ENCODE results near the gene GBX1. TPM values are rescaled to one million over a fixed set of nuclear protein-coding genes. Genes with fewer than 3 reads are reported as not detected.

Gene GBX1
- total RNA-seq, 1 donor from 2014 or later: not detected

GRCh38 chr7:151168003-151168786 is 701 bp upstream of the GBX1 start:
- Histone ChIP-seq H3K36me3 (ENCODE audit: control insufficient read depth, insufficient read depth, low read length) (no peaks in the 10 kb centered on the region), H3K4me3 (ENCODE audit: low read depth, low read length) (peak overlapping the region; percentile 16), H3K27me3 (ENCODE audit: control insufficient read depth, insufficient read depth, low read length) (peaks cover 61% of the 10 kb centered on the region)
- peak; percentile 56 for TF ChIP-seq CTCF (IDR thresholded peaks at IDR 0.05; ENCODE audit: insufficient read depth, low read length, poor library complexity, severe bottlenecking)
- no peak for DNase-seq (ENCODE audit: low read depth)

- Histone ChIP-seq H3K36me3 (ENCODE audit: control insufficient read depth, insufficient read depth, low read length) (no peaks in the 10 kb centered on the region), H3K27me3 (ENCODE audit: control insufficient read depth, insufficient read depth, low read length) (peaks cover 56% of the 10 kb centered on the region), H3K4me3 (ENCODE audit: low read depth, low read length) (no peak overlapping the region)
- no peak for TF ChIP-seq CTCF (IDR thresholded peaks at IDR 0.05; ENCODE audit: insufficient read depth, low read length, poor library complexity, severe bottlenecking)
- no peak for DNase-seq (ENCODE audit: low read depth)
These were observed 781 bp downstream of the GBX1 start for GRCh38 chr7:151166629-151167196.

GRCh38 chr7:151161757-151162156 is 5.7 kb downstream of the GBX1 start:
- Histone ChIP-seq H3K27me3 (ENCODE audit: control insufficient read depth, insufficient read depth, low read length) (peaks cover 23% of the 10 kb centered on the region), H3K4me3 (ENCODE audit: low read depth, low read length) (no peak overlapping the region)

GRCh38 chr7:151157645-151158329 is 9.7 kb downstream of the GBX1 start:
- DNase-seq (ENCODE audit: low read depth): no peak
- TF ChIP-seq CTCF (IDR thresholded peaks at IDR 0.05; ENCODE audit: insufficient read depth, low read length, poor library complexity, severe bottlenecking): no peak
- Histone ChIP-seq H3K27me3 (ENCODE audit: control insufficient read depth, insufficient read depth, low read length) (peaks cover 5% of the 10 kb centered on the region), H3K4me3 (ENCODE audit: low read depth, low read length) (no peak overlapping the region), H3K36me3 (ENCODE audit: control insufficient read depth, insufficient read depth, low read length) (no peaks in the 10 kb centered on the region)

More at GRCh38 chr7:151161757-151162156, 5.7 kb downstream of the GBX1 start:
- no peak for DNase-seq (ENCODE audit: low read depth)
- H3K36me3 ChIP-seq (ENCODE audit: control insufficient read depth, insufficient read depth, low read length): no peaks in the 10 kb centered on the region
- TF ChIP-seq CTCF (IDR thresholded peaks at IDR 0.05; ENCODE audit: insufficient read depth, low read length, poor library complexity, severe bottlenecking): no peak

GRCh38 chr7:151152643-151153513 is 14.6 kb downstream of the GBX1 start:
- TF ChIP-seq CTCF (IDR thresholded peaks at IDR 0.05; ENCODE audit: insufficient read depth, low read length, poor library complexity, severe bottlenecking): peak; percentile 15
- H3K27me3 ChIP-seq (ENCODE audit: control insufficient read depth, insufficient read depth, low read length): peaks cover 35% of the 10 kb centered on the region
- H3K36me3 ChIP-seq (ENCODE audit: control insufficient read depth, insufficient read depth, low read length): no peaks in the 10 kb centered on the region
- DNase-seq (ENCODE audit: low read depth): no peak
- H3K4me3 ChIP-seq (ENCODE audit: low read depth, low read length): no peak overlapping the region

Data from kidney epithelial cell (primary cell).